LNCaP clone FGC (cell line): Measurements from ENCODE around the gene RPP14.

Experiments
- DNase-seq: peaks from one replicate; pipeline ENCODE4 v3.0.0-alpha.2; 2011; ENCODE audit warnings: low read depth
- H3K4me3 ChIP-seq: 2 replicates; pipeline ENCODE4 v1.5.1; 2011; ENCODE audit warnings: mild to moderate bottlenecking, low read depth, low read length, control low read depth
- CTCF ChIP-seq: IDR thresholded peaks from 2 replicates; pipeline ENCODE4 v1.5.1; 2012; ENCODE audit warnings: mild to moderate bottlenecking; ENCODE audit not compliant: control insufficient read depth, insufficient read depth; ENCODE audit errors: extremely low read depth

RPP14 gene

GRCh38 chr3:58324391-58325390 is 18.6 kb downstream of the RPP14 start:
- no peak overlapping the region for H3K4me3 ChIP-seq
- peak; percentile 46 for DNase-seq
- TF ChIP-seq CTCF = no peak

GRCh38 chr3:58325525-58325992 is 19.5 kb downstream of the RPP14 start:
- TF ChIP-seq CTCF = no peak
- DNase-seq = no peak
- H3K4me3 ChIP-seq = no peak overlapping the region

GRCh38 chr3:58326267-58326900 is 20.3 kb downstream of the RPP14 start:
- no peak for DNase-seq
- TF ChIP-seq CTCF = no peak
- H3K4me3 ChIP-seq = no peak overlapping the region

GRCh38 chr3:58329150-58329921 is 23.3 kb downstream of the RPP14 start:
- TF ChIP-seq CTCF = no peak
- no peak for DNase-seq
- H3K4me3 ChIP-seq = no peak overlapping the region

- TF ChIP-seq CTCF = no peak
- H3K4me3 ChIP-seq = no peak overlapping the region
- no peak for DNase-seq
Measured at GRCh38 chr3:58329922-58330413, 23.9 kb downstream of the RPP14 start.

- TF ChIP-seq CTCF = no peak
- no peak for DNase-seq
Measured at GRCh38 chr3:58331593-58332152, 25.6 kb downstream of the RPP14 start.

More at GRCh38 chr3:58331593-58332152, 25.6 kb downstream of the RPP14 start:
- H3K4me3 ChIP-seq = no peak overlapping the region
